Bronchial epithelial cell (primary cell): Measurements from ENCODE around the gene HCAR1. TPM values are rescaled to one million over a fixed set of nuclear protein-coding genes. Genes with fewer than 3 reads are reported as not detected.
"Not testable (repeated sequence)": the region's sequence is repeated elsewhere in the genome, so short reads cannot be mapped to it uniquely, and the experiment has no call there.

Source experiments
- DNase-seq: peaks from one replicate; pipeline ENCODE4 v3.0.0-alpha.2; 2010; ENCODE audit warnings: low read depth
- FAIRE-seq: peaks from 2 replicates; lab custom pipeline; 2011; peaks lifted over from hg19 to GRCh38; lab: Jason Lieb, UNC
- H3K27me3 ChIP-seq: 2 replicates; pipeline ENCODE4 v1.5.1; 2011; ENCODE audit warnings: low read length; ENCODE audit not compliant: control insufficient read depth, insufficient read depth
- H3K36me3 ChIP-seq: 2 replicates; pipeline ENCODE4 v1.5.1; 2011; ENCODE audit warnings: low read length; ENCODE audit not compliant: control insufficient read depth, insufficient read depth
- H3K4me3 ChIP-seq: 2 replicates; pipeline ENCODE4 v1.5.1; 2011; ENCODE audit warnings: mild to moderate bottlenecking, low read depth, low read length, control low read depth
- total RNA-seq: library from RNA; depleted of rRNA; stranded (reverse); fragments of >200 nt; gene quantifications from 2 replicates; pipeline ENCODE4 v1.2.1, GENCODE V29; 2014
- TF ChIP-seq, protein P1 (sequence below): IDR thresholded peaks from 2 replicates; pipeline ENCODE4 v1.5.1; 2011; ENCODE audit warnings: mild to moderate bottlenecking, moderate library complexity, low read length, control low read depth, inconsistent platforms; ENCODE audit not compliant: insufficient read depth, severe bottlenecking

HCAR1 gene, protein sequence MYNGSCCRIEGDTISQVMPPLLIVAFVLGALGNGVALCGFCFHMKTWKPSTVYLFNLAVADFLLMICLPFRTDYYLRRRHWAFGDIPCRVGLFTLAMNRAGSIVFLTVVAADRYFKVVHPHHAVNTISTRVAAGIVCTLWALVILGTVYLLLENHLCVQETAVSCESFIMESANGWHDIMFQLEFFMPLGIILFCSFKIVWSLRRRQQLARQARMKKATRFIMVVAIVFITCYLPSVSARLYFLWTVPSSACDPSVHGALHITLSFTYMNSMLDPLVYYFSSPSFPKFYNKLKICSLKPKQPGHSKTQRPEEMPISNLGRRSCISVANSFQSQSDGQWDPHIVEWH
- under 0.01 and 0.13 TPM in 2 replicates for total RNA-seq

DNA sequence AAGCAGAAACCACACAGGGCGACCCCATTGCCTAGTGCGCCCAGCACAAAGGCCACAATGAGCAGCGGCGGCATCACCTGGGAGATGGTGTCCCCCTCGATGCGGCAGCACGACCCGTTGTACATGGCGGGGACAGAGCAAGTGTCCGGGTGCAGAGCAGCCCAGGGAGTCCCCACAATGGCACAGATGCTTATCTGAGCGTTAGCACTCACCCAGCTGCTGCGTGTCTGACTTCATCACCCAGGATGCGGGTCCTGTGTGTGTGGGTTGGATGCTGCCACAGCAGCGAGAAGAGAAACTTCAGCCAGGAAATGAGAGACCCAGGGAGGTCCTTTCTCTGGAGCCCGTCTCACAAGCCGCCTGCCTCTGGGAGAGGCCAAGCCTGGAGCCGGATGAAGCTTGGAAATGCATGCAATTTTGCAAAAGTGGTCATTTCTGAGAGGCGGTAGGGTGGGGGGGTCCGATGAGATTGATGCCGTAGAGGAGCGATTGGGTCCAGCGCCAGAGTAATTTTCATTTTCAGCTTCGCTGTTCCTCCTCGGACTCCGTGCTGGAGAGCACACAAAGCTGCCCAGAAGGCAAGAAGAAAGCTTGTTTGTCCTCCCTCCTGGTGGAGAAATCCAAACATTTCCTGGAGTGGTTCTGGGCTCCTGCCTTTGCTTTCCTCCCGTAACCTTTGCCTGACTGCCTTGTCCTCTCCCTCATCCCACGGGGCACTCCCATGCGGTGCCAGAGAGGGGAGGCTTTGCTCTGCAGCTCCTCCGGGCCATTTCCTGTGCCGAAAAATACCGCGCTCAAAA lies at the start of gene HCAR1:
TSS of gene HCAR1 (minus strand) at position 630 of the 800 bp plus-strand sequence. CDS start at position 125, 505 bp downstream.
- FAIRE-seq (no peak), DNase-seq (no peak)
- TF ChIP-seq, protein P1, sequence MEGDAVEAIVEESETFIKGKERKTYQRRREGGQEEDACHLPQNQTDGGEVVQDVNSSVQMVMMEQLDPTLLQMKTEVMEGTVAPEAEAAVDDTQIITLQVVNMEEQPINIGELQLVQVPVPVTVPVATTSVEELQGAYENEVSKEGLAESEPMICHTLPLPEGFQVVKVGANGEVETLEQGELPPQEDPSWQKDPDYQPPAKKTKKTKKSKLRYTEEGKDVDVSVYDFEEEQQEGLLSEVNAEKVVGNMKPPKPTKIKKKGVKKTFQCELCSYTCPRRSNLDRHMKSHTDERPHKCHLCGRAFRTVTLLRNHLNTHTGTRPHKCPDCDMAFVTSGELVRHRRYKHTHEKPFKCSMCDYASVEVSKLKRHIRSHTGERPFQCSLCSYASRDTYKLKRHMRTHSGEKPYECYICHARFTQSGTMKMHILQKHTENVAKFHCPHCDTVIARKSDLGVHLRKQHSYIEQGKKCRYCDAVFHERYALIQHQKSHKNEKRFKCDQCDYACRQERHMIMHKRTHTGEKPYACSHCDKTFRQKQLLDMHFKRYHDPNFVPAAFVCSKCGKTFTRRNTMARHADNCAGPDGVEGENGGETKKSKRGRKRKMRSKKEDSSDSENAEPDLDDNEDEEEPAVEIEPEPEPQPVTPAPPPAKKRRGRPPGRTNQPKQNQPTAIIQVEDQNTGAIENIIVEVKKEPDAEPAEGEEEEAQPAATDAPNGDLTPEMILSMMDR = peak; percentile 6
- no peaks in the 10 kb centered on the region for H3K27me3 ChIP-seq
- peak within 1 kb of the TSS; percentile 30 for H3K4me3 ChIP-seq
- H3K36me3 ChIP-seq = no peaks in the 10 kb centered on the region

DNA sequence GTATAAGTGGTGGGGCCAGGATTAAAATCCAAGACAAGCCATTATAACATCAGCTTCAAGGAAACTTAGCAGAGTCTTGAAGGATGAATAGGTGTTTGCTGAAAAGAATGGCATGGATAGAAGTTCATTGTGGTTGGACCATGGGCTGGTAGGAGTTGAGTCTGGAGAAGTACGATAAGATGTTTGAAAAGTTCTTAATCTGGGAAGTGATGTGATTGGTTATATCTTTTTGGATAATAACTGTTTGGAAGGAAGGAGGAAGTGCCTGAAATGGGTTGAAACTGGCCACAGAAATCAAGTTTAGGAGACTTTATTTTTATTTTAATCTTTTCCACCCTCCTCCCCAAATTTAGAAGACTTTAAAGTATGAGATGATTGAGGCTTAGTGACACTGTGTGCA lies 26.9 kb upstream of the HCAR1 start:
- TF ChIP-seq, protein P1 = no peak
- peaks cover 15% of the 10 kb centered on the region for H3K36me3 ChIP-seq
- no peak overlapping the region for H3K4me3 ChIP-seq
- DNase-seq = no peak
- H3K27me3 ChIP-seq = no peaks in the 10 kb centered on the region
- FAIRE-seq = no peak

DNA sequence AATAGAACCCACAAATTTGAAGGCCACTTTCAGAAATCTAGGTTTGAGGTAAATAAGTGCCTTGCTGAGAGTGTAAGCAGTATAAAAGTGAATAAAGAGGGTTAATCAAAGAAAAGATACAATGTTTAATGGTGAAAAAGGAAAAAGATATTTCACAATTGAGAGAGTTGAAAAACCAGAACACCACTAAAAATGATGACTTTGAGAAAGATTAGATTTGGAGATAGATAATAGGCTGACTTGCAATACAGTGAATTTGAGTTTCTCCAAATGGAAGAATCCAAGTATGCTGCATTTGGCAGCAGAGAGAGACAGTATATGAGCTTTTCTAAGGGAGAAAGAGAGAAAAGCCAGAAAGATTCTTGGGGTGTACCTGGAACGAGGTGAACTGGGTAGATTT lies 24.1 kb upstream of the HCAR1 start:
- DNase-seq = no peak
- TF ChIP-seq, protein P1 = no peak
- Histone ChIP-seq H3K27me3 (no peaks in the 10 kb centered on the region), H3K4me3 (no peak overlapping the region), H3K36me3 (peaks cover 12% of the 10 kb centered on the region)
- FAIRE-seq = no peak

DNA sequence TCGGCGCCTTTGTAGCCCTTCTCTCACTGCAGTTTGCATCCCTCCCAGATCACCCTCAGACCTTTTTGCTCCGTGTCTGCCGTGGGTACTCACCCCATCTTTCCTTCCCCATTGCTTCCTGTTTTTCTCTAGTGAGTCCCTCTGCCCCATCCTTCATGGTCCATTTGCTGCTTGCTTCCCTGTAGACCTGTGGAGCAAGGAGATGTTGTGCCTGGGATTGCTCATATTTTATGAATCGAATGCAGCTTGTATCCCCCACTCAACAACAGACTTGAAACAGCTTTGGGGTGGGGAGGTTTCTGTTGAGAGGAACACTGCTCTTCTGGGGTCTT lies 22.6 kb upstream of the HCAR1 start:
- peak overlapping the region; percentile 70 for H3K4me3 ChIP-seq
- TF ChIP-seq, protein P1 = no peak
- H3K27me3 ChIP-seq = no peaks in the 10 kb centered on the region
- H3K36me3 ChIP-seq = peaks cover 8% of the 10 kb centered on the region
- FAIRE-seq (no peak), DNase-seq (no peak)

DNA sequence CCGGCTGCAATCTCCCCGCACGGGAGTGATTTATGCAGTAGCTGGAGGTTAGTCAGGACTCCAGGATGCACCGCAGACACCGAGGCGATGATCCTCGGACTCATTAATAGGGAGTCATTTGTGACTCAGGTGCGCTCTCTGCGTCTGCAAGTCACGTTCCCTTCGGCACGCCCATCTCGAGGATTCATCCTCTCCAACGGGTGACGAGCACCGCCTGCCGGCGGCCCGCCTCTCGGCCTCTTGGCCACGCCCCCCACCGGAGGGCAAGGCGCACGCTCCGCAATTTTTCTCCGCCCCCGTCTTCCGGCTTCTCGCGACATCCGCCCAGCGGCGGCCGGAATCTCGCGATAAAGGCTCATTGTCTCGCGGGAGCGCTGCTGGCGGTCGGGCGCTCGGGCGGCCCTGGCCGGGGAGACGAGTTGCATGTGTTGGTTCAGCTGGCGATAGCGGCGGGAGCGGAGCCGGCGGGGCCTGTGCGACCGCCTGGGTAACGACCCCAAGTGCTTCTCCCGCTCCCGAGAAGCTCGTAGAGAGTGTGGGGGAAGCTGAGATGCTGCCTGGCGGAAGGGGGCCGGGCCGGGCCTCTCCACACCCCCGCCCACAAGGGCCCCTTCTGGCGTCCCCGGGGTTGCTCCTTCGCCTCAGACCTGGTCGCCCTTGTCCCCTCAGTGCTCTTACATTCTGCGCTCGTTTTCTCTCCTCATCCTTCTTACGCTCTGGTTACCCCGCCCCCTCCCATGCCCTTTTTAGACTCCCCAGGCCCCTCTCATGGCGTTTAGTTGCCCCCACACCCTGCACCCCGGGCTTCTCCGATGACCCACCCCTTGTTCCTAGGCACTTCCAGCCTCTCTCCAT lies 22.0 kb upstream of the HCAR1 start, which contains the start of gene DENR:
TSS of gene DENR (plus strand) at position 361 of the 855 bp plus-strand sequence. CDS start 878 bp downstream, outside the sequence.
- Histone ChIP-seq H3K27me3 (no peaks in the 10 kb centered on the region), H3K4me3 (peak within 1 kb of the TSS; percentile 70), H3K36me3 (peaks cover 6% of the 10 kb centered on the region)
- TF ChIP-seq, protein P1 = peak; percentile 98
- peak; percentile 99 for DNase-seq
- FAIRE-seq = peak; percentile 76

DNA sequence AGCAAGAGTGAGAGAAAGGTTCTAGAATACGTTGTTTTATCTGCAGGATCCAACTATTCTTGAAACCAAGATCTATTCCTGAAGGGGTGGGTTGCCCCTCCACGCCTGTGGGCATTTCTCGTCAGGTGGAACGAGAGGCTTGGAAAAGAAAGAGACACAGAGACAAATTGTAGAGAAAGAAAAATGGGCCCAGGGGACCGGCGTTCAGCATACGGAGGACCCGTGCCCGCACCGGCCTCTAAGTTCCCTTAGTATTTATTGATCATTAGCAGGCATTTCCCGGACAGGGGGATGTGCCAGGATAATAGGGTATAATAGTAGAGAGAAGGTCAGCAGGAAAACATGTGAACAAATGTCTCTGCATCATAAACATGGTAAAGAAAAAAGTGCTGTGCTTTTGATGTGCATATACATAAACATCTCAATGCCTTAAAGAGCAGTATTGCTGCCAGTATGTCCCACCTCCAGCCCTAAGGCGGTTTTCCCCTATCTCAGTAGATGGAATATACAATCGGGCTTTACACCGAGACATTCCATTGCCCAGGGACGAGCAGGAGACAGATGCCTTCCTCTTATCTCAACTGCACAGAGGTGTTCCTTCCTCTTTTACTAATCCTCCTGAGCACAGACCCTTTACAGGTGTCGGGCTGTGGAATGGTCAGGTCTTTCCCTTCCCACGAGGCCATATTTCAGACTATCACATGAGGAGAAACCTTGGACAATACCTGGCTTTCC lies 20.3 kb upstream of the HCAR1 start:
- not testable (repeated sequence) for H3K27me3 ChIP-seq, DNase-seq, FAIRE-seq, H3K36me3 ChIP-seq, H3K4me3 ChIP-seq
